MCF 10A (cell line): ENCODE data around the gene SMURF2. TPM values are rescaled to one million over a fixed set of nuclear protein-coding genes. Genes with fewer than 3 reads are reported as not detected.

Source experiments
- BruUV-seq: library from RNA; stranded (reverse); fragments of 400-500 nt; replicated peaks from 2 replicates; lab custom pipeline; 2021; lab: Mats Ljungman, UMichigan
- CTCF ChIA-PET: fragments of 300-600 bp; sonication (Branson Sonifier 250); formaldehyde crosslinking; extraction: SDS; loops from one replicate; lab custom pipeline; 2021; ENCODE audit warnings: antibody characterized with exemption, inconsistent platforms; lab: Yijun Ruan, JAX
- POLR2A ChIA-PET: fragments of 300-600, 350-650 bp; sonication (Branson Sonifier 250); formaldehyde crosslinking; extraction: SDS; loops from one replicate; lab custom pipeline; 2020; ENCODE audit warnings: antibody characterized with exemption, inconsistent platforms; lab: Yijun Ruan, JAX
- DNase-seq: peaks from one replicate; pipeline ENCODE4 v3.0.0-alpha.2; 2018; ENCODE audit not compliant: unreplicated experiment
- H3K27ac Mint-ChIP-seq: one replicate; pipeline ENCODE4 v1.8.0; 2022; ENCODE audit warnings: mild to moderate bottlenecking, low read depth, mixed read lengths; ENCODE audit not compliant: unreplicated experiment
- H3K27me3 Mint-ChIP-seq: one replicate; pipeline ENCODE4 v1.8.0; 2022; ENCODE audit warnings: mixed read lengths; ENCODE audit not compliant: insufficient read depth, unreplicated experiment
- H3K36me3 Mint-ChIP-seq: one replicate; pipeline ENCODE4 v1.8.0; 2022; ENCODE audit warnings: mild to moderate bottlenecking, moderate library complexity, mixed read lengths; ENCODE audit not compliant: insufficient read depth, unreplicated experiment
- H3K4me1 Mint-ChIP-seq: one replicate; pipeline ENCODE4 v1.8.0; 2022; ENCODE audit warnings: mixed read lengths; ENCODE audit not compliant: insufficient read depth, unreplicated experiment
- H3K4me3 Mint-ChIP-seq: one replicate; pipeline ENCODE4 v1.8.0; 2022; ENCODE audit warnings: mild to moderate bottlenecking, moderate library complexity, mixed read lengths; ENCODE audit not compliant: unreplicated experiment
- H3K9me3 Mint-ChIP-seq: one replicate; pipeline ENCODE4 v1.8.0; 2022; ENCODE audit warnings: mixed read lengths; ENCODE audit not compliant: unreplicated experiment
- intact Hi-C: fragments of 100-400 bp; cut with micrococcal nuclease; formaldehyde crosslinking; loops from 2 replicates; pipeline ENCODE4 v1.14.1; 2022
- total RNA-seq: library from RNA; stranded (reverse); gene quantifications from 2 replicates; pipeline ENCODE4 v1.2.3, GENCODE V29; 2022
- TF ChIP-seq, protein P1 (sequence below): fragments of 200-600 bp; IDR thresholded peaks from one replicate; pipeline ENCODE4 v1.8.0; 2022; ENCODE audit warnings: antibody characterized with exemption, mild to moderate bottlenecking; ENCODE audit not compliant: unreplicated experiment

Gene SMURF2
- total RNA-seq, 1 experiment from 2014 or later: 55.8 TPM

DNA sequence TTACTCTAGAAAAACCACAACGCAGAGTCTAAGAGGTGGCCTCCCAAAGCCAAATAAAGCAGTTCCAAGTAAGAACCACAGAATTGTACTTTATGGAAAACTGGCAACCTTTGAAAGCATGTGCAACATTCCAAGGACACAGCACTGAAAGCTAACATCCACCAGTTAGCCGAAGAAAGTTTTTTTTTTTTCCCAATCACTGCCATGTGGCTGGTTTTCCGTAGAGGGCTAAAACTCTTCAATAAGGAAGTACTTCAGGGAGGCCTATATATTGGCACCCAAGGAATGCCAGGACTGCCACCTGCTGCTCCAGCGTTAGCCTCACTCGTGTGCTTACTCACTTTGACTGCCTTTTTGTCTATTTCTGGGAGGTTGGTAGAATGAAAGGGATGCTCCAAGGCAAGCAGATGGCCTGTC, 130.1 kb downstream of the SMURF2 start:
- CTCF ChIA-PET: interaction anchor here (0.6 to 1.4 kb wide), 3 partner anchors 9 to 118 kb away, joined by 3 to 4 read pairs (median 3); no protein-coding TSS in a partner anchor
- BruUV-seq: no TSS peak
- H3K27me3 Mint-ChIP-seq: no peaks in the 10 kb centered on the region
- no peak overlapping the region for H3K27ac Mint-ChIP-seq
- intact Hi-C loops: no loop called here
- H3K36me3 Mint-ChIP-seq: peaks cover 100% of the 10 kb centered on the region
- no peaks in the 10 kb centered on the region for H3K9me3 Mint-ChIP-seq
- H3K4me3 Mint-ChIP-seq: no peak overlapping the region
- TF ChIP-seq, protein P1, sequence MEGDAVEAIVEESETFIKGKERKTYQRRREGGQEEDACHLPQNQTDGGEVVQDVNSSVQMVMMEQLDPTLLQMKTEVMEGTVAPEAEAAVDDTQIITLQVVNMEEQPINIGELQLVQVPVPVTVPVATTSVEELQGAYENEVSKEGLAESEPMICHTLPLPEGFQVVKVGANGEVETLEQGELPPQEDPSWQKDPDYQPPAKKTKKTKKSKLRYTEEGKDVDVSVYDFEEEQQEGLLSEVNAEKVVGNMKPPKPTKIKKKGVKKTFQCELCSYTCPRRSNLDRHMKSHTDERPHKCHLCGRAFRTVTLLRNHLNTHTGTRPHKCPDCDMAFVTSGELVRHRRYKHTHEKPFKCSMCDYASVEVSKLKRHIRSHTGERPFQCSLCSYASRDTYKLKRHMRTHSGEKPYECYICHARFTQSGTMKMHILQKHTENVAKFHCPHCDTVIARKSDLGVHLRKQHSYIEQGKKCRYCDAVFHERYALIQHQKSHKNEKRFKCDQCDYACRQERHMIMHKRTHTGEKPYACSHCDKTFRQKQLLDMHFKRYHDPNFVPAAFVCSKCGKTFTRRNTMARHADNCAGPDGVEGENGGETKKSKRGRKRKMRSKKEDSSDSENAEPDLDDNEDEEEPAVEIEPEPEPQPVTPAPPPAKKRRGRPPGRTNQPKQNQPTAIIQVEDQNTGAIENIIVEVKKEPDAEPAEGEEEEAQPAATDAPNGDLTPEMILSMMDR: no peak
- peaks cover 4% of the 10 kb centered on the region for H3K4me1 Mint-ChIP-seq
- POLR2A ChIA-PET: interaction anchor here (1.3 to 6.0 kb wide), 3 partner anchors 12 to 35 kb away, joined by 4 to 32 read pairs (median 9); partner anchors contain the start of genes CEP95, DDX5 and POLG2
- DNase-seq: no peak

- Mint-ChIP-seq H3K4me3 (no peak overlapping the region), H3K4me1 (peaks cover 4% of the 10 kb centered on the region), H3K27me3 (no peaks in the 10 kb centered on the region), H3K36me3 (peaks cover 100% of the 10 kb centered on the region), H3K27ac (no peak overlapping the region), H3K9me3 (no peaks in the 10 kb centered on the region)
- no TSS peak for BruUV-seq
- TF ChIP-seq, protein P1: no peak
- no peak for DNase-seq
- intact Hi-C loops: no loop called here
- ChIA-PET POLR2A (interaction anchor here (6.0 kb wide), 1 partner anchor 23 kb away, joined by 32 read pairs; the partner anchor contains the start of genes CEP95 and DDX5), CTCF (interaction anchor here (0.7 to 0.8 kb wide), 3 partner anchors 14 to 166 kb away, joined by 3 to 4 read pairs (median 3); no protein-coding TSS in a partner anchor)
Observed at GRCh38 chr17:64529221-64529620, 132.9 kb downstream of the SMURF2 start.

DNA sequence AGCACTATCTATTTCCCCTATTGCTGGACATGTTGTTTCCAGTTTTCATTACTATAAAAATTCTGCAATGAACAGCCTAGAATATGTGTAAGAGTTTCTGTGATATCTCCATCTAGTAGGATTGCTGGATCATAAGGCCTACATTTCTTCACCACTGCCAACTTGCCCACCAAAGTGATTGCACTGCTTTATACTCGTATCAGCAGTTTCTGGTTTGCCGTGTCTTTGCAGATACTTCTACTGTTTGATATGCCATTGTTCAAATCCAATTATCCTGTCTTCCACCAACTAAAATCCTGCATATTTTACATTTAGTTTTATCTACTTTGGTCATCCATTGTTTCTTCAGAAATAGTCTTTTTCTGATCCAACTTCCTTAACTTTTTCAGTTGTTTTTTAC, 134.2 kb downstream of the SMURF2 start:
- TF ChIP-seq, protein P1: no peak
- Mint-ChIP-seq H3K4me1 (peaks cover 4% of the 10 kb centered on the region), H3K27ac (no peak overlapping the region), H3K36me3 (peaks cover 100% of the 10 kb centered on the region), H3K27me3 (no peaks in the 10 kb centered on the region), H3K4me3 (no peak overlapping the region), H3K9me3 (no peaks in the 10 kb centered on the region)
- DNase-seq: no peak
- POLR2A ChIA-PET: interaction anchor here (6.0 kb wide), 1 partner anchor 21 kb away, joined by 32 read pairs; the partner anchor contains the start of genes CEP95 and DDX5
- intact Hi-C loops: no loop called here
- no TSS peak for BruUV-seq
- CTCF ChIA-PET: interaction anchor here (0.5 to 0.6 kb wide), 2 partner anchors 486 to 1823 kb away, joined by 3 read pairs; no protein-coding TSS in a partner anchor

- TF ChIP-seq, protein P1: no peak
- Mint-ChIP-seq H3K4me3 (no peak overlapping the region), H3K4me1 (peaks cover 7% of the 10 kb centered on the region), H3K27ac (no peak overlapping the region), H3K36me3 (peaks cover 93% of the 10 kb centered on the region), H3K9me3 (no peaks in the 10 kb centered on the region), H3K27me3 (no peaks in the 10 kb centered on the region)
- no TSS peak for BruUV-seq
- ChIA-PET POLR2A (interaction anchor here (1.0 to 3.0 kb wide), 2 partner anchors 14 to 18 kb away, joined by 4 to 17 read pairs; partner anchors contain the start of genes CEP95 and DDX5), CTCF (interaction anchor here (0.7 kb wide), 1 partner anchor 12 kb away, joined by 3 read pairs; no protein-coding TSS in a partner anchor)
- no peak for DNase-seq
- intact Hi-C loops: no loop called here
Observed at GRCh38 chr17:64520359-64520758, 141.7 kb downstream of the SMURF2 start.
